Measurements from ENCODE around the gene AGXT. TPM values are rescaled to one million over a fixed set of nuclear protein-coding genes. Genes with fewer than 3 reads are reported as not detected.

The AGXT gene
- polyA plus RNA-seq, 1 donor (not counting 4 experiments of a cell fraction or from before 2014, with no cell fraction given): not detected

- Histone ChIP-seq H2AFZ (ENCODE audit: control insufficient read depth, low read length) (peak overlapping the region; percentile 48), H3K4me1 (ENCODE audit: control insufficient read depth, extremely low read depth, insufficient read depth, low read length) (peaks cover 23% of the 10 kb centered on the region), H3K9me1 (ENCODE audit: control insufficient read depth, extremely low read depth, insufficient read depth, low read length) (no peaks in the 10 kb centered on the region), H3K27ac (ENCODE audit: control insufficient read depth, insufficient read depth, low read length) (no peak overlapping the region), H4K20me1 (ENCODE audit: control insufficient read depth, extremely low read depth, insufficient read depth, low read length) (no peaks in the 10 kb centered on the region), H3K4me3 (ENCODE audit: control insufficient read depth in 2 of 3, extremely low read depth in 1 of 3, insufficient read depth in 2 of 3, low read depth in 1 of 3, low read length in 3 of 3) (no peak overlapping the region), H3K9me3 (ENCODE audit: control insufficient read depth, low read depth, low read length) (no peaks in the 10 kb centered on the region), H3K4me2 (ENCODE audit: control insufficient read depth, extremely low read depth, insufficient read depth, low read depth, low read length) (no peak overlapping the region), H3K36me3 (ENCODE audit: control insufficient read depth in 2 of 2, extremely low read depth in 1 of 2, insufficient read depth in 2 of 2, low read length in 2 of 2) (no peaks in the 10 kb centered on the region), H3K27me3 (ENCODE audit: control insufficient read depth, extremely low read depth, insufficient read depth, low read length) (peaks cover 18% of the 10 kb centered on the region), H3K9ac (ENCODE audit: control insufficient read depth, extremely low read depth, insufficient read depth, low read length) (no peak overlapping the region), H3K79me2 (ENCODE audit: control insufficient read depth, insufficient read depth, low read length) (no peaks in the 10 kb centered on the region)
- no peak for DNase-seq (ENCODE audit: low read depth, low spot score)
- peak; percentile 20 for FAIRE-seq
- TF ChIP-seq EZH2 (IDR thresholded peaks at IDR 0.05; ENCODE audit: low read length): no peak
- TF ChIP-seq, protein P1, sequence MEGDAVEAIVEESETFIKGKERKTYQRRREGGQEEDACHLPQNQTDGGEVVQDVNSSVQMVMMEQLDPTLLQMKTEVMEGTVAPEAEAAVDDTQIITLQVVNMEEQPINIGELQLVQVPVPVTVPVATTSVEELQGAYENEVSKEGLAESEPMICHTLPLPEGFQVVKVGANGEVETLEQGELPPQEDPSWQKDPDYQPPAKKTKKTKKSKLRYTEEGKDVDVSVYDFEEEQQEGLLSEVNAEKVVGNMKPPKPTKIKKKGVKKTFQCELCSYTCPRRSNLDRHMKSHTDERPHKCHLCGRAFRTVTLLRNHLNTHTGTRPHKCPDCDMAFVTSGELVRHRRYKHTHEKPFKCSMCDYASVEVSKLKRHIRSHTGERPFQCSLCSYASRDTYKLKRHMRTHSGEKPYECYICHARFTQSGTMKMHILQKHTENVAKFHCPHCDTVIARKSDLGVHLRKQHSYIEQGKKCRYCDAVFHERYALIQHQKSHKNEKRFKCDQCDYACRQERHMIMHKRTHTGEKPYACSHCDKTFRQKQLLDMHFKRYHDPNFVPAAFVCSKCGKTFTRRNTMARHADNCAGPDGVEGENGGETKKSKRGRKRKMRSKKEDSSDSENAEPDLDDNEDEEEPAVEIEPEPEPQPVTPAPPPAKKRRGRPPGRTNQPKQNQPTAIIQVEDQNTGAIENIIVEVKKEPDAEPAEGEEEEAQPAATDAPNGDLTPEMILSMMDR (optimal IDR thresholded peaks at IDR 0.05 in 1 of 3, IDR thresholded peaks at IDR 0.05 in 1 of 3, conservative IDR thresholded peaks at IDR 0.05 in 1 of 3; ENCODE audit: extremely low read depth in 1 of 3, insufficient read depth in 2 of 3, low read length in 3 of 3): no peak
- dilution Hi-C loops (cut with MboI; ENCODE audit: extremely low pct_ligation_motif_present, low sequenced_read_pairs): no loop called here
Measured at GRCh38 chr2:240898108-240898730, 29.6 kb downstream of the AGXT start.

- H3K9ac ChIP-seq (ENCODE audit: control insufficient read depth, extremely low read depth, insufficient read depth, low read length): no peak overlapping the region
Measured at GRCh38 chr2:240898731-240899467, 30.3 kb downstream of the AGXT start.

More at GRCh38 chr2:240898731-240899467, 30.3 kb downstream of the AGXT start:
- H3K9me1 ChIP-seq (ENCODE audit: control insufficient read depth, extremely low read depth, insufficient read depth, low read length): no peaks in the 10 kb centered on the region
- H3K4me2 ChIP-seq (ENCODE audit: control insufficient read depth, extremely low read depth, insufficient read depth, low read depth, low read length): no peak overlapping the region
- H4K20me1 ChIP-seq (ENCODE audit: control insufficient read depth, extremely low read depth, insufficient read depth, low read length): no peaks in the 10 kb centered on the region
- peaks cover 18% of the 10 kb centered on the region for H3K27me3 ChIP-seq (ENCODE audit: control insufficient read depth, extremely low read depth, insufficient read depth, low read length)
- peak overlapping the region; percentile 48 for H2AFZ ChIP-seq (ENCODE audit: control insufficient read depth, low read length)
- no peak overlapping the region for H3K27ac ChIP-seq (ENCODE audit: control insufficient read depth, insufficient read depth, low read length)
- TF ChIP-seq, protein P1 (optimal IDR thresholded peaks at IDR 0.05 in 1 of 3, IDR thresholded peaks at IDR 0.05 in 1 of 3, conservative IDR thresholded peaks at IDR 0.05 in 1 of 3; ENCODE audit: extremely low read depth in 1 of 3, insufficient read depth in 2 of 3, low read length in 3 of 3): no peak
- no peak for TF ChIP-seq EZH2 (IDR thresholded peaks at IDR 0.05; ENCODE audit: low read length)
- H3K4me3 ChIP-seq (ENCODE audit: control insufficient read depth in 2 of 3, extremely low read depth in 1 of 3, insufficient read depth in 2 of 3, low read depth in 1 of 3, low read length in 3 of 3): no peak overlapping the region
- H3K4me1 ChIP-seq (ENCODE audit: control insufficient read depth, extremely low read depth, insufficient read depth, low read length): peaks cover 17% of the 10 kb centered on the region
- no peaks in the 10 kb centered on the region for H3K9me3 ChIP-seq (ENCODE audit: control insufficient read depth, low read depth, low read length)
- DNase-seq (ENCODE audit: low read depth, low spot score): no peak
- no peaks in the 10 kb centered on the region for H3K79me2 ChIP-seq (ENCODE audit: control insufficient read depth, insufficient read depth, low read length)
- FAIRE-seq: no peak
- H3K36me3 ChIP-seq (ENCODE audit: control insufficient read depth in 2 of 2, extremely low read depth in 1 of 2, insufficient read depth in 2 of 2, low read length in 2 of 2): no peaks in the 10 kb centered on the region
- dilution Hi-C loops (cut with MboI; ENCODE audit: extremely low pct_ligation_motif_present, low sequenced_read_pairs): no loop called here
